ENCODE measurements around the gene OXT.
"Not testable (repeated sequence)": the region's sequence is repeated elsewhere in the genome, so short reads cannot be mapped to it uniquely, and the experiment has no call there.

Gene OXT

GRCh38 chr20:3071610-3072529, at the start of gene OXT:
Gene OXT, plus strand, starts transcription at chr20:3071620. Its CDS starts 36 bp downstream, at chr20:3071656.
- DNase-seq: no peak

- DNase-seq: no peak
Measured at GRCh38 chr20:3021777-3022176, 49.6 kb upstream of the OXT start.

GRCh38 chr20:3022559-3023490, 48.6 kb upstream of the OXT start:
- DNase-seq: not testable (repeated sequence)

GRCh38 chr20:3027987-3028386, 43.4 kb upstream of the OXT start:
- DNase-seq: no peak

- DNase-seq: no peak
Measured at GRCh38 chr20:3031524-3032147, 39.8 kb upstream of the OXT start.

GRCh38 chr20:3032624-3033023, 38.8 kb upstream of the OXT start:
- DNase-seq: no peak

GRCh38 chr20:3037654-3038053, 33.8 kb upstream of the OXT start:
- no peak for DNase-seq

- no peak for DNase-seq
Measured at GRCh38 chr20:3038454-3038853, 33.0 kb upstream of the OXT start.

- no peak for DNase-seq
Measured at GRCh38 chr20:3039426-3039825, 32.0 kb upstream of the OXT start.

GRCh38 chr20:3040086-3040485, 31.3 kb upstream of the OXT start:
- no peak for DNase-seq

- DNase-seq: no peak
Measured at GRCh38 chr20:3041854-3042409, 29.5 kb upstream of the OXT start.

GRCh38 chr20:3042625-3043024, 28.8 kb upstream of the OXT start:
- no peak for DNase-seq

GRCh38 chr20:3043322-3043721, 28.1 kb upstream of the OXT start, which contains the start of gene GNRH2:
Gene GNRH2, plus strand, starts transcription at chr20:3043622. Its CDS starts 793 bp downstream, at chr20:3044415.
- no peak for DNase-seq

GRCh38 chr20:3044336-3044965, 27.0 kb upstream of the OXT start:
- no peak for DNase-seq

- DNase-seq: peak; percentile 73
Measured at GRCh38 chr20:3045042-3045815, 26.2 kb upstream of the OXT start.

- DNase-seq: peak; percentile 78
Measured at GRCh38 chr20:3045816-3046676, 25.4 kb upstream of the OXT start, which contains the start of gene MRPS26. Gene MRPS26, plus strand, starts transcription at chr20:3046052. Its CDS starts 17 bp downstream, at chr20:3046069.

GRCh38 chr20:3046677-3047462, 24.6 kb upstream of the OXT start:
- DNase-seq: no peak

- no peak for DNase-seq
Measured at GRCh38 chr20:3047486-3048419, 23.7 kb upstream of the OXT start.
